Sigmoid colon (tissue), 4 donors: ENCODE results near the gene SRD5A1.

ENCODE experiments used
- EP300 ChIP-seq, 4 donors: sonication (generic); formaldehyde crosslinking; IDR thresholded peaks; one replicate each; pipeline ENCODE4 v1.6.1; 2017; ENCODE audit warnings: antibody characterized with exemption in 4 of 4
- POLR2A ChIP-seq, 2 donors: fragments of 450-650 bp; IDR thresholded peaks; one replicate each; pipeline ENCODE4 v1.6.1; 2016; ENCODE audit warnings: antibody characterized with exemption in 2 of 2, mild to moderate bottlenecking in 2 of 2, moderate library complexity in 2 of 2
- POLR2AphosphoS5 ChIP-seq, 4 donors: sonication (generic); formaldehyde crosslinking; IDR thresholded peaks; one replicate each; pipeline ENCODE4 v1.6.1; 2017; ENCODE audit warnings: antibody characterized with exemption in 4 of 4
- TF ChIP-seq, protein P1 (sequence below), 4 experiments: fragments of 450-650 bp in 3 of 4; fragments of 200-600 bp in 1 of 4; IDR thresholded peaks; one replicate each; pipeline ENCODE4 v1.5.1; 2016 to 2019; ENCODE audit warnings: antibody characterized with exemption in 4 of 4, mild to moderate bottlenecking in 3 of 4, moderate library complexity in 2 of 4

DNA sequence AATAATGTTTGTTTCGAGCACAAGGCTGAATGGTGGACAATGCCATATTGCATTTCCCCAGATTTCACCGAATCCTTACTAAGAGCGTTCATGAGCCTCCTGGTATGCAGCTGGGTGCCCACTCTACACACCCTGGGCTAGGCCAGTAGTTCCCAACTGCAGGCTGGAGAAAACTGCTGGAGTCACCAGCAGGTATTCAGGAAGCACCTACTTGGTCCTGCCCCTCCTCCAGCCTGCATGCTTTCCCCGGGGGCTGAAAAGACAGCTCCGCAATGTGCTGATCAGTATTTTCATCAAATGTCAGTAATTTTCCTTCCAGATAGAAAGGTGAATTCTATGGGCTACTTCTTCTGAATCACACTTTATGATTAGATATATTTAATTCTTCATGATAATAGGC is 34.4 kb downstream of the SRD5A1 start:
- TF ChIP-seq, protein P1, sequence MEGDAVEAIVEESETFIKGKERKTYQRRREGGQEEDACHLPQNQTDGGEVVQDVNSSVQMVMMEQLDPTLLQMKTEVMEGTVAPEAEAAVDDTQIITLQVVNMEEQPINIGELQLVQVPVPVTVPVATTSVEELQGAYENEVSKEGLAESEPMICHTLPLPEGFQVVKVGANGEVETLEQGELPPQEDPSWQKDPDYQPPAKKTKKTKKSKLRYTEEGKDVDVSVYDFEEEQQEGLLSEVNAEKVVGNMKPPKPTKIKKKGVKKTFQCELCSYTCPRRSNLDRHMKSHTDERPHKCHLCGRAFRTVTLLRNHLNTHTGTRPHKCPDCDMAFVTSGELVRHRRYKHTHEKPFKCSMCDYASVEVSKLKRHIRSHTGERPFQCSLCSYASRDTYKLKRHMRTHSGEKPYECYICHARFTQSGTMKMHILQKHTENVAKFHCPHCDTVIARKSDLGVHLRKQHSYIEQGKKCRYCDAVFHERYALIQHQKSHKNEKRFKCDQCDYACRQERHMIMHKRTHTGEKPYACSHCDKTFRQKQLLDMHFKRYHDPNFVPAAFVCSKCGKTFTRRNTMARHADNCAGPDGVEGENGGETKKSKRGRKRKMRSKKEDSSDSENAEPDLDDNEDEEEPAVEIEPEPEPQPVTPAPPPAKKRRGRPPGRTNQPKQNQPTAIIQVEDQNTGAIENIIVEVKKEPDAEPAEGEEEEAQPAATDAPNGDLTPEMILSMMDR (IDR thresholded peaks at IDR 0.05): no peak
- TF ChIP-seq POLR2A (IDR thresholded peaks at IDR 0.05) (no peak), EP300 (IDR thresholded peaks at IDR 0.05) (no peak), POLR2AphosphoS5 (IDR thresholded peaks at IDR 0.05) (no peak)
